H1 (cell line): Measurements from ENCODE around the gene TRUB1. TPM values are rescaled to one million over a fixed set of nuclear protein-coding genes. Genes with fewer than 3 reads are reported as not detected.

ENCODE experiments used
- CTCF ChIA-PET: fragments of 300-600 bp; sonication (Branson Sonifier 250); formaldehyde crosslinking; loops from one replicate; lab custom pipeline; 2021; ENCODE audit not compliant: partially characterized antibody; lab: Charles Lee
- POLR2A ChIA-PET: fragments of 300-600 bp; sonication (Branson Sonifier 250); formaldehyde crosslinking; loops from one replicate; lab custom pipeline; 2021; ENCODE audit warnings: inconsistent platforms; ENCODE audit not compliant: partially characterized antibody; lab: Charles Lee
- DNase-seq, 2 experiments: peaks; one replicate each; pipeline versions ENCODE4 v3.0.0 to v3.0.0-alpha.2; 2010 to 2022; ENCODE audit warnings: low spot score in 2 of 2, low read depth in 1 of 2, mixed read lengths in 1 of 2
- FAIRE-seq: peaks from 2 replicates; lab custom pipeline; 2011; peaks lifted over from hg19 to GRCh38; lab: Jason Lieb, UNC
- H2AFZ ChIP-seq: 2 replicates; pipeline ENCODE4 v1.8.1; 2012; ENCODE audit warnings: low read length, inconsistent platforms
- H2AK5ac ChIP-seq: 2 replicates; pipeline ENCODE4 v1.6.1; 2013; ENCODE audit warnings: low read depth, low read length
- H2BK120ac ChIP-seq: replicated peaks from 2 replicates; pipeline ENCODE3; 2013; ENCODE audit warnings: low read depth, low read length, inconsistent platforms
- H2BK12ac ChIP-seq: 2 replicates; pipeline ENCODE4 v1.6.1; 2013; ENCODE audit warnings: low read depth, low read length
- H2BK15ac ChIP-seq: 2 replicates; pipeline ENCODE4 v1.6.1; 2013; ENCODE audit warnings: low read length
- H2BK20ac ChIP-seq: 2 replicates; pipeline ENCODE4 v1.6.1; 2013; ENCODE audit warnings: low read length
- H2BK5ac ChIP-seq: 2 replicates; pipeline ENCODE4 v1.6.1; 2013; ENCODE audit warnings: low read depth, low read length
- H3K14ac ChIP-seq: 2 replicates; pipeline ENCODE4 v1.6.1; 2013; ENCODE audit warnings: inconsistent platforms; ENCODE audit not compliant: insufficient read length
- H3K18ac ChIP-seq: 2 replicates; pipeline ENCODE4 v1.6.1; 2013; ENCODE audit warnings: low read length; ENCODE audit errors: extremely low read depth
- H3K23ac ChIP-seq: 2 replicates; pipeline ENCODE4 v1.6.1; 2013; ENCODE audit warnings: inconsistent platforms; ENCODE audit not compliant: insufficient read length
- H3K23me2 ChIP-seq: 2 replicates; pipeline ENCODE4 v1.6.1; 2013; ENCODE audit warnings: low read depth, low read length
- H3K27ac ChIP-seq: 2 replicates; pipeline ENCODE4 v1.6.1; 2011; ENCODE audit warnings: low read depth, low read length, inconsistent platforms
- H3K27me3 ChIP-seq, 4 experiments: replicated peaks in 1 of 4; 1 replicate in 1 of 4; 2 replicates in 3 of 4; pipeline versions ENCODE4 v1.6.1 to v1.8.1; 2011 to 2013; ENCODE audit warnings: low read length in 3 of 4, mild to moderate bottlenecking in 3 of 4, inconsistent platforms in 2 of 4, mixed read lengths in 2 of 4, moderate library complexity in 1 of 4; ENCODE audit not compliant: control insufficient read depth in 3 of 4, insufficient read depth in 3 of 4; ENCODE audit errors: extremely low read depth in 1 of 4
- H3K36me3 ChIP-seq, 4 experiments: 2 replicates each; pipeline versions ENCODE4 v1.6.1 to v1.8.1; 2011 to 2013; ENCODE audit warnings: mild to moderate bottlenecking in 4 of 4, low read length in 3 of 4, moderate library complexity in 2 of 4, control low read depth in 1 of 4, inconsistent platforms in 1 of 4; ENCODE audit not compliant: insufficient read depth in 4 of 4, control insufficient read depth in 2 of 4
- H3K4ac ChIP-seq: replicated peaks from 2 replicates; pipeline ENCODE3; 2013; ENCODE audit warnings: low read length, low read depth, mixed read lengths, inconsistent platforms; ENCODE audit not compliant: insufficient read length
- H3K4me1 ChIP-seq, 4 experiments: replicated peaks in 1 of 4; 1 replicate in 1 of 4; 2 replicates in 3 of 4; pipeline versions ENCODE4 v1.6.1 to v1.8.1; 2011 to 2013; ENCODE audit warnings: low read length in 3 of 4, inconsistent platforms in 2 of 4, mixed read lengths in 1 of 4; ENCODE audit not compliant: insufficient read depth in 4 of 4, control insufficient read depth in 3 of 4
- H3K4me2 ChIP-seq, 2 experiments: 2 replicates each; pipeline versions ENCODE4 v1.6.1 to v1.8.1; 2011 to 2013; ENCODE audit warnings: low read depth in 2 of 2, low read length in 2 of 2, control low read depth in 1 of 2, inconsistent platforms in 1 of 2, mild to moderate bottlenecking in 1 of 2; ENCODE audit not compliant: insufficient read depth in 1 of 2
- H3K4me3 ChIP-seq, 4 experiments: fragments of 200-600, 300-600 bp in 1 of 4; sonication (generic), shearing (Covaris generic), sonication (Bioruptor Twin) in 1 of 4; 2 replicates each; pipeline versions ENCODE4 v1.5.1 to v1.8.1; 2011 to 2016; ENCODE audit warnings: low read length in 4 of 4, low read depth in 3 of 4, control low read depth in 2 of 4, inconsistent platforms in 2 of 4, mild to moderate bottlenecking in 2 of 4, mixed read lengths in 1 of 4, moderate library complexity in 1 of 4; ENCODE audit not compliant: insufficient read depth in 2 of 4; ENCODE audit errors: extremely low read depth in 1 of 4
- H3K56ac ChIP-seq: replicated peaks from 2 replicates; pipeline ENCODE3; 2013; ENCODE audit warnings: low read depth, mild to moderate bottlenecking, mixed read lengths, low read length, inconsistent platforms; ENCODE audit not compliant: insufficient read length
- H3K79me1 ChIP-seq: 2 replicates; pipeline ENCODE4 v1.6.1; 2013; ENCODE audit warnings: low read depth, low read length, control low read depth
- H3K79me2 ChIP-seq, 2 experiments: 2 replicates each; pipeline versions ENCODE4 v1.6.1 to v1.8.1; 2012 to 2013; ENCODE audit warnings: low read length in 2 of 2, mild to moderate bottlenecking in 2 of 2, inconsistent platforms in 1 of 2; ENCODE audit not compliant: insufficient read depth in 2 of 2, control insufficient read depth in 1 of 2
- H3K9ac ChIP-seq, 4 experiments: replicated peaks in 1 of 4; 1 replicate in 1 of 4; 2 replicates in 3 of 4; pipeline versions ENCODE4 v1.6.1 to v1.8.1; 2011 to 2013; ENCODE audit warnings: low read depth in 3 of 4, low read length in 3 of 4, control low read depth in 2 of 4, mild to moderate bottlenecking in 2 of 4, moderate library complexity in 2 of 4, inconsistent platforms in 1 of 4; ENCODE audit errors: extremely low read depth in 1 of 4
- H3K9me3 ChIP-seq, 2 experiments: 2 replicates each; pipeline versions ENCODE4 v1.6.1 to v1.8.1; 2012 to 2013; ENCODE audit warnings: mild to moderate bottlenecking in 2 of 2, moderate library complexity in 2 of 2, control low read depth in 1 of 2, inconsistent platforms in 1 of 2, low read depth in 1 of 2, low read length in 1 of 2, mixed read lengths in 1 of 2; ENCODE audit not compliant: insufficient read depth in 2 of 2
- H4K20me1 ChIP-seq, 2 experiments: replicated peaks in 1 of 2; 2 replicates each; pipeline versions ENCODE3 to v1.8.1; 2011 to 2013; ENCODE audit warnings: inconsistent platforms in 2 of 2, low read length in 2 of 2, mild to moderate bottlenecking in 1 of 2; ENCODE audit not compliant: insufficient read depth in 2 of 2, control insufficient read depth in 1 of 2
- H4K5ac ChIP-seq: 2 replicates; pipeline ENCODE4 v1.6.1; 2013; ENCODE audit warnings: low read length, low read depth, mixed read lengths, inconsistent platforms; ENCODE audit not compliant: insufficient read length
- H4K8ac ChIP-seq: 2 replicates; pipeline ENCODE4 v1.8.0; 2013; ENCODE audit warnings: mild to moderate bottlenecking, moderate library complexity, low read length, inconsistent platforms; ENCODE audit not compliant: insufficient read depth; ENCODE audit errors: extremely low read depth
- H4K91ac ChIP-seq: replicated peaks from 2 replicates; pipeline ENCODE3; 2013; ENCODE audit warnings: low read length, mixed read lengths, inconsistent platforms; ENCODE audit not compliant: insufficient read length
- EP300 ChIP-seq, 2 experiments: IDR thresholded peaks; 1 replicate in 1 of 2; 2 replicates in 1 of 2; pipeline ENCODE4 v1.6.1; 2011 to 2012; ENCODE audit warnings: low read depth in 2 of 2, low read length in 2 of 2, mild to moderate bottlenecking in 2 of 2, borderline replicate concordance in 1 of 2, inconsistent platforms in 1 of 2, moderate library complexity in 1 of 2
- HDAC6 ChIP-seq: IDR thresholded peaks from one replicate; pipeline ENCODE4 v1.7.1; 2012; ENCODE audit warnings: low read depth, mild to moderate bottlenecking, inconsistent platforms, low read length, moderate library complexity
- JUN ChIP-seq: IDR thresholded peaks from 2 replicates; pipeline ENCODE4 v1.6.1; 2011; ENCODE audit warnings: low read depth, mild to moderate bottlenecking, improper control_type of control experiment, low read length
- POLR2A ChIP-seq, 2 experiments: IDR thresholded peaks; 1 replicate in 1 of 2; 2 replicates in 1 of 2; pipeline ENCODE4 v1.6.1; 2011; ENCODE audit warnings: low read depth in 2 of 2, low read length in 2 of 2, mild to moderate bottlenecking in 2 of 2; ENCODE audit errors: control extremely low read depth in 1 of 2
- POU5F1 ChIP-seq: IDR thresholded peaks from 2 replicates; pipeline ENCODE4 v1.6.1; 2011; ENCODE audit warnings: low read depth, mild to moderate bottlenecking, low read length, moderate library complexity
- SIN3A ChIP-seq, 2 experiments: IDR thresholded peaks in 1 of 2; conservative IDR thresholded peaks in 1 of 2; 2 replicates each; pipeline ENCODE4 v1.6.1; 2011 to 2012; ENCODE audit warnings: low read length in 2 of 2, improper control_type of control experiment in 1 of 2, low read depth in 1 of 2, mild to moderate bottlenecking in 1 of 2
- SIX5 ChIP-seq: IDR thresholded peaks from 2 replicates; pipeline ENCODE4 v1.6.1; 2011; ENCODE audit warnings: mild to moderate bottlenecking, low read depth, low read length
- SUZ12 ChIP-seq: fragments of 200-600 bp; sonication (generic); IDR thresholded peaks from 2 replicates; pipeline ENCODE4 v1.6.1; 2012; ENCODE audit warnings: mild to moderate bottlenecking, inconsistent platforms, low read length, moderate library complexity, mixed read lengths
- TAF7 ChIP-seq: optimal IDR thresholded peaks from 2 replicates; pipeline ENCODE3; 2011; ENCODE audit warnings: low read depth, mild to moderate bottlenecking, inconsistent platforms, low read length, moderate library complexity, borderline replicate concordance
- YY1 ChIP-seq: IDR thresholded peaks from 2 replicates; pipeline ENCODE4 v1.6.1; 2011; ENCODE audit warnings: low read depth, mild to moderate bottlenecking, low read length
- WGBS, 2 experiments: shearing (Covaris generic) in 1 of 2; methylation state at CpG; one replicate each; pipeline versions ENCODE4 v1.1.6 to v1.1.7; 2013 to 2015; ENCODE audit warnings: low lambda C conversion rate in 2 of 2, mixed read lengths in 2 of 2, inconsistent platforms in 1 of 2, low coverage in 1 of 2, missing lambda C conversion rate in 1 of 2; ENCODE audit not compliant: insufficient replicate concordance in 2 of 2, insufficient coverage in 1 of 2, insufficient read length in 1 of 2; ENCODE audit errors: extremely low coverage in 1 of 2, missing lambda C conversion rate in 1 of 2; 5-methylcytosine and 5-hydroxymethylcytosine counted together
- polyA plus RNA-seq, 7 experiments: library from polyadenylated mRNA; depleted of rRNA in 3 of 7; stranded (reverse) in 5 of 7; unstranded in 2 of 7; fragments of >200 nt in 5 of 7; fragments of 200-250 nt in 2 of 7; gene quantifications; 1 replicate in 5 of 7; 2 replicates in 1 of 7; 4 replicates in 1 of 7; pipeline versions ENCODE4 v1.2.1 to v1.2.3, GENCODE V29; 2011 to 2013; ENCODE audit warnings: missing spikeins in 2 of 7, mixed read lengths in 2 of 7
- total RNA-seq: library from RNA; stranded (reverse); fragmentation: NEBNext Ultra II Directional; extraction: Animal tissue kit (Norgen Biotek cat#: 25700); gene quantifications from 2 replicates; pipeline ENCODE4 v1.2.1, GENCODE V29; 2021
- TF ChIP-seq, protein P1 (sequence below): IDR thresholded peaks from 2 replicates; pipeline ENCODE4 v1.6.1; 2012; ENCODE audit warnings: low read length, inconsistent platforms
- TF ChIP-seq, protein P2 (sequence below): IDR thresholded peaks from 2 replicates; pipeline ENCODE4 v1.6.1; 2011; ENCODE audit warnings: low read length, improper control_type of control experiment

Gene TRUB1
- total and polyA plus RNA-seq, 2 of the 8 experiments (the other 6 are each of a cell fraction or from before 2014, with no cell fraction given), result 6.3 to 22.2 TPM

DNA sequence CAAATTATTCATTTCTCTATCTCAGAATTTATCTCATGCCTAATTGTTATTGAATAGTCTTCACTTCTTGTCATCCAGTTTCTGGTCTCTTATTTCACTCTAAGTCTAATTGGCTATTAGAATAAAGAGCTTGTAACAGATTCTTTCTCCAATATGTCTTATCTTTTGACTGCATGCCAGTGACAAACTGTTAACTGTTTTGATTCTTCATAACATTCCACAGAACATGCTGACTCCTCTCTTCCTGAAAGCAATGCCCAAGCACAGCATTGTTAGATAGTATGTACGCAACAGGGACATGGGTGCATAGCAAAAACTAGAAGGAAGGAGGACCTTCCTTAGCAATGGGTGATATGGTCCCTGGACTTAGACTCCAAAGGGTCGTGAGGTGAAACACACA, 65.4 kb downstream of the TRUB1 start:
- CTCF ChIA-PET, result interaction anchor here (1.1 to 2.2 kb wide), 3 partner anchors 124 to 133 kb away, joined by 3 to 5 read pairs (median 4); no protein-coding TSS in a partner anchor
- POLR2A ChIA-PET, result no interaction called here
- TF ChIP-seq SIN3A (conservative IDR thresholded peaks at IDR 0.05 in 1 of 2, IDR thresholded peaks at IDR 0.05 in 1 of 2; ENCODE audit: low read depth in 1 of 2, low read length in 2 of 2), result no peak
- TF ChIP-seq POU5F1, result no peak
- TF ChIP-seq HDAC6, result no peak
- no peak for TF ChIP-seq POLR2A (IDR thresholded peaks at IDR 0.05; ENCODE audit: control extremely low read depth in 1 of 2, low read depth in 2 of 2, low read length in 2 of 2)
- no peak for TF ChIP-seq JUN
- no peak for TF ChIP-seq TAF7
- TF ChIP-seq SUZ12, result no peak
- TF ChIP-seq YY1, result no peak
- TF ChIP-seq, protein P1, sequence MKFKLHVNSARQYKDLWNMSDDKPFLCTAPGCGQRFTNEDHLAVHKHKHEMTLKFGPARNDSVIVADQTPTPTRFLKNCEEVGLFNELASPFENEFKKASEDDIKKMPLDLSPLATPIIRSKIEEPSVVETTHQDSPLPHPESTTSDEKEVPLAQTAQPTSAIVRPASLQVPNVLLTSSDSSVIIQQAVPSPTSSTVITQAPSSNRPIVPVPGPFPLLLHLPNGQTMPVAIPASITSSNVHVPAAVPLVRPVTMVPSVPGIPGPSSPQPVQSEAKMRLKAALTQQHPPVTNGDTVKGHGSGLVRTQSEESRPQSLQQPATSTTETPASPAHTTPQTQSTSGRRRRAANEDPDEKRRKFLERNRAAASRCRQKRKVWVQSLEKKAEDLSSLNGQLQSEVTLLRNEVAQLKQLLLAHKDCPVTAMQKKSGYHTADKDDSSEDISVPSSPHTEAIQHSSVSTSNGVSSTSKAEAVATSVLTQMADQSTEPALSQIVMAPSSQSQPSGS, result no peak
- TF ChIP-seq, protein P2, sequence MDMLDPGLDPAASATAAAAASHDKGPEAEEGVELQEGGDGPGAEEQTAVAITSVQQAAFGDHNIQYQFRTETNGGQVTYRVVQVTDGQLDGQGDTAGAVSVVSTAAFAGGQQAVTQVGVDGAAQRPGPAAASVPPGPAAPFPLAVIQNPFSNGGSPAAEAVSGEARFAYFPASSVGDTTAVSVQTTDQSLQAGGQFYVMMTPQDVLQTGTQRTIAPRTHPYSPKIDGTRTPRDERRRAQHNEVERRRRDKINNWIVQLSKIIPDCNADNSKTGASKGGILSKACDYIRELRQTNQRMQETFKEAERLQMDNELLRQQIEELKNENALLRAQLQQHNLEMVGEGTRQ, result no peak
- TF ChIP-seq EP300 (IDR thresholded peaks at IDR 0.05; ENCODE audit: borderline replicate concordance in 1 of 2, low read depth in 2 of 2, low read length in 2 of 2), result no peak
- TF ChIP-seq SIX5, result no peak

More for the DNA sequence above, 65.4 kb downstream of the TRUB1 start:
- H4K20me1 ChIP-seq, result no peaks in the 10 kb centered on the region
- no peak overlapping the region for H2BK20ac ChIP-seq
- H4K8ac ChIP-seq, result no peak overlapping the region
- H3K36me3 ChIP-seq, result no peaks in the 10 kb centered on the region
- no peak overlapping the region for H2AFZ ChIP-seq
- no peak overlapping the region for H2BK12ac ChIP-seq
- no peaks in the 10 kb centered on the region for H3K9me3 ChIP-seq
- no peak overlapping the region for H3K56ac ChIP-seq
- no peak overlapping the region for H2BK5ac ChIP-seq
- FAIRE-seq, result no peak
- H2AK5ac ChIP-seq, result no peak overlapping the region
- H3K14ac ChIP-seq, result no peak overlapping the region
- H3K9ac ChIP-seq, result no peak overlapping the region
- no peaks in the 10 kb centered on the region for H3K79me2 ChIP-seq
- H4K91ac ChIP-seq, result no peak overlapping the region
- H3K27me3 ChIP-seq, result no peaks in the 10 kb centered on the region
- 98% methylated on average over 2 of the region's 2 CpGs; no CpG with 5 or more reads in 1 of the 2 experiments for whole genome bisulfite sequencing, 2 experiments
- no peak overlapping the region for H3K27ac ChIP-seq
- H3K79me1 ChIP-seq, result no peaks in the 10 kb centered on the region
- no peak for DNase-seq
- H3K4me1 ChIP-seq, result peaks cover 0 to 8% (median 3%) of the 10 kb centered on the region in 4 experiments; a peak in 4 of 7 replicates
- no peak overlapping the region for H3K23ac ChIP-seq
- H3K23me2 ChIP-seq, result no peaks in the 10 kb centered on the region
- H2BK120ac ChIP-seq, result no peak overlapping the region
- no peak overlapping the region for H3K18ac ChIP-seq
- no peak overlapping the region for H2BK15ac ChIP-seq
- no peak overlapping the region for H3K4me2 ChIP-seq
- H3K4me3 ChIP-seq, result no peak overlapping the region
- H3K4ac ChIP-seq, result no peak overlapping the region
- H4K5ac ChIP-seq, result no peak overlapping the region
